CD4-positive, alpha-beta T cell treated with Interleukin-15 for 4 hours (primary cell): ENCODE results near the gene TIMP2.
"Not testable (repeated sequence)": the region's sequence is repeated elsewhere in the genome, so short reads cannot be mapped to it uniquely, and the experiment has no call there.

Source experiments
- DNase-seq: peaks from one replicate; pipeline ENCODE4 v3.0.0-alpha.2; 2020; ENCODE audit warnings: low spot score

TIMP2 gene, protein sequence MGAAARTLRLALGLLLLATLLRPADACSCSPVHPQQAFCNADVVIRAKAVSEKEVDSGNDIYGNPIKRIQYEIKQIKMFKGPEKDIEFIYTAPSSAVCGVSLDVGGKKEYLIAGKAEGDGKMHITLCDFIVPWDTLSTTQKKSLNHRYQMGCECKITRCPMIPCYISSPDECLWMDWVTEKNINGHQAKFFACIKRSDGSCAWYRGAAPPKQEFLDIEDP

GRCh38 chr17:78925234-78925633, at the start of gene TIMP2:
TIMP2 (minus strand) TSS chr17:78925387; CDS start chr17:78925088, 299 bp downstream.
- DNase-seq: peak; percentile 57

GRCh38 chr17:78973792-78974520, 48.8 kb upstream of the TIMP2 start:
- DNase-seq: no peak

DNA sequence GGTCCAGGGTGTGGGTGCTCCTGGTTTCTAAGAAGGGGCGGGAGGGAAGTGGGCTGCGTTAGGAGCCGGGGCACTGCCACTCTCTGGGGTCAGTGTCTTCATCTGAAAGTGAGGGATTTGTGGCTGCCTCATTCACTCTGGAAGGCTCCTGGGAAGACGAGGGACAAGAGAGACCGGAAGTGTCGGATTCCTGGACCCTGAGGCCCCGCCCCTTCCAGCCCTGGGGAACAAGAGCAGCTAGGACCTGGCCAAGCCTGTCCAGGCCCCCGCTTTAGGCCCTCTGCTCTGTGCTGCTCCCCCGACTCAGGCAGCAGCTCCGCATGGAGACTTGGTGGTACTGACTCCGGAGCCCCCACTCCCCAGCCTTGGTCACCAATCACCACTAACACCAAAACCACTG, 48.0 kb upstream of the TIMP2 start:
- no peak for DNase-seq

DNA sequence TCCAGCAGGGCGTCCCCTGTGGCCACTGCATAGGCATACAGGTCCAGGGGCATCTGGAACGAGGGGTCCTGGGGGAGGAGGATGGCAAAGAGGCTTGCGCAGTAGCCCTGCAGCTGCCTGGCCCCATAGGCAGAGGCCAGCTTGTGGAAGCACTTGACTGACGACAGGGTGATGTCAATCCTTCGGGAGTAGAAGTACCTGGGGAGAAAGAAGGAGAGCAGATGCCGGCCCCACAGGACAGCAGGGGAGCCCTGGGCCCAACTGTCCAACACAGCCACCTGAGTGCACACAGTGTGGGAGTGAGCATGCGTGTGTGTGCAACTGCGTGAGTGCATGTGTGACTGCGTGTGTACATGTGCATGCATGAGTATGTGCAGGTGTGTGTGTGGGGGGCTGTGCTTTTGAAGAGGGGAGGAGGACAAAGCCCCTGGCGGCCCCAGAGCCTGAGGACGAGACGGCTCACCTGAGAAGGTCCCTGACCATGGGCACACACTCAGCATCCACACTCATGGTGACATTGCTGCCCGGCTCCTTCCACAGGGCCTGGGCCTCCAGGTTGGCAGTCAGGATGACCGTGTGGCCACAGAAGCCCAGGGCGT, 47.4 kb upstream of the TIMP2 start:
- no peak for DNase-seq

GRCh38 chr17:78971756-78972506, 46.7 kb upstream of the TIMP2 start:
- DNase-seq: no peak

DNA sequence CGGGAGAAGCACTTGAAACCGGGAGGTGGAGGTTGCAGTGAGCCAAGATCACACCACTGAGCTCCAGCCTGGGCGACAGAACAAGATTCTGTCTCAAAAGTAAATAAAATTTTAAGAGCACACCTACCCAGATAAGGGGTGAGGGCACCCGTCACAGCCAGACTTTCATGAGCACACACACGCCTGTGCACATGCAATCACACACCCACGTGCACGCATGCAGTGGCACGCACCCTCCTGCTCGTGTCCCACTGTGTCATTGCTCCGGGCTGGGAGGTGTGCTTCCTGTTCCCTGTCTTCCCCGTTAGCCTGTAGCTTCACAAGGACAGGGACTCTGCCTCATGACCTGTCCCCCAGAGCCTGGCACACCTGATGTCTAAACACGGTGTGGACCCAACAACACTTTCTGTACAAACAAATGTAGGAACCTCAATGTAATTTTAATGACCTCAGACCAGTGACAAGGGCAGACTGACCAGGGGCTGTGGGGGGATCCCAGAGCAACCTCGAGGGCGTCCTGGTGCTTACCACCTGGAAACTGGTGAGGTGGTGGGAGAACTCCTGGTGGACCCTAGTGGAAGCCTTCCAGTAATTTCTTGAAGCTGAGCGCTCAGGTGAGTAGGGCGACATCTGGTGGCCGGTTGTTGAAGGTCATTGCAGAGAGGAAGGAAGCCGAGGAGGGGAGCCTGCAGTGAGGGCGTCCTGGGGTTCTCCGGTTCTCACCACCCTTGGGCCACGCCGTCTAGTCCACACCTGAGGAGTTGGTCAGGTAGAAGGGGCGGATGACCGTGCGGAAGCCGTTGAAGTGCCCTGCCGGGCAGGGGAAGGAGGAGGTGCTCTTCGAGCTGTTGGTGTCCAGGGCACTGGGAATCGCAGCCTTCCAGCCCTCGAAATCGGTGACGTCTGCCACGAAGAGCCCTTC, 45.9 kb upstream of the TIMP2 start:
- DNase-seq: peak; percentile 71

GRCh38 chr17:78969865-78970264, 44.7 kb upstream of the TIMP2 start:
- no peak for DNase-seq

DNA sequence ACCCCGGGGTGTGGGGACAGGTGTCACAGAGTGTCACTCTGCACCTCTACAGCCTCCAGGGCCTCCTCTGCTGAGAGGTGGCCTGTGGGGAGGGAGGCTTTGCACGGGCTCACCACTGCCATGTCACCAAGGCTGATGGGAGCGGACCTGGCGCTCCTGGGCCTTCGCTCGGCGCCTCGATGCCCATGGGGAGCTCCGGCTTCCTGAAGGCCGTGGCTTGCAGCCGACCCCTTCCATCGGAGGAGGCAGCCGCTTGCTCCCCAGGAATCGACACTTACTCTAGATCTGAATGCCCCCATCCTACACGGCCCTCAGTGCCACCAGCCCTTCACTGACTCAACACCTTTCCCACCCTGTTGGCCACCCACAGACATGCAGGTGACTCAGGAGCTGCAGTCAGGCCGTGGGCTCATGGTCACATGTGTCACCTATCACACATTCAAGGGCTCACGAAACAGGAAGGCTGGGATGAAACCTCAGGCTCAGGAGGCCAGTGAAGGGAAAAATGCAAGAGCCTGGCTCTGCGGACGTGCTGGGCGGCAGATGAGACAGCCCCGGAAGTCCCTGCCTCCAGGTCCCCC, 42.7 kb upstream of the TIMP2 start:
- no peak for DNase-seq

DNA sequence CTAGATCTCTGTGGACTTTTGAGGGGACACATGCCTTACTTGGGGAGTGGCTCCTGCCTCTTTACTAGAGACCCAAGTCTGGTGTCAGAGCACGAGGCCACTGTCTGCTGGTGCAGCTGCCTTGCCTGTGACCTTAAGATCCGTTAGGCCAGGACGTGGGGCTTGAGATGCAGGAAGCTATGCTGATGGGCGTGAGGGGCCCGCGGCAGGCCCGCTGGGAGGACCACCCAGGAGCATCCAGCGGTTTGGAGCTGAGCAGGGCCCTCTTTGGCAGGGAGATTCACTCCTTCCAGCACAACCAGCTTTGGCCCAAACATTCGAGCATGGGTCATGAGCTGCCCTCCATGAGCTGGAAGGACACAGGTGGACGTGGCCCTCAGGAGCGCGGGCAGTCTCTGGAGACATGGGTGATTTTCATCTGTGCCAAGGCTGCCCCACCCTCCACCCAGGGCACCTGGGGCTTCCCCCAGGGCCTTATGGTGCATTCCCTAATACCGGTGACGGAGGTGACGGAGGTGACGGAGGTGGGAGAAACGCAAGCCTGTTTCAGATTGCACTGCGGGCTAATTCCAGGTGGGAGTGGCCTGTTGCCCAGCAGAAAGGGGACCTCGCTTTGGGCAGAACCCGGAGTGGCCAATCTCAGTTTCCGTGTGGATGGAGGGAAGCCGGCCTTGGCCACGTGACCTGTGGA, 41.9 kb upstream of the TIMP2 start:
- no peak for DNase-seq

DNA sequence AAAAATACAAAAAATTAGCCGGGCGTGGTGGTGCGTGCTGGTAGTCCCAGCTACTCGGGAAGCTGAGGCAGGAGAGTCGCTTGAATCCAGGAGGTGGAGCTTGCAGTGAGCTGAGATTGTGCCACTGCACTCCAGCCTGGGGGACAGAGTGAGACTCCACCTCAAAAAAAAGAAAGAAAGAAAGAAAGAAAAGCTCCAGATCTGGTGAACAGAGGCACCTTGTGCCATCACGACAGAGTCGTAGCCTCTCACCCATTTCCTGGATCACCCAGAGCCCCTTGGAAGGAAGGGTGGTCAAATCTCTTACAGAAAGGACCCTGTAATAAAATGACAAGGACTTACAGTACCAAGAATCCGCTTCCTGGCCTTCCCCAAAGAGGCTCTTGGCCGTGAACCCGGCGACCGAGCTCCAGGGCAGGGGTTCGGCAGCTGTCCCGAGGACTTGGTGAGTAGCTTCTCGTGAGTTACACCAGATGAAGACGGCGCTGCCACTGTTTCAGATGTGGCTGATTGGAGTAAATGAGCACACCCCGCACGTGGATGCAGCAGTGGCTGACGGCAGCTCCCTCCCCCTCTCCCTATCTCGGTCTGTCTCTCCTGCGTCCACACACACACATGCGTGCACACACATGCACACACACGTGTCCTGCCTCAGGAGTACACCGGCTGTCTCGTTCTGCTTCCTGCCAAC, 41.1 kb upstream of the TIMP2 start:
- no peak for DNase-seq

DNA sequence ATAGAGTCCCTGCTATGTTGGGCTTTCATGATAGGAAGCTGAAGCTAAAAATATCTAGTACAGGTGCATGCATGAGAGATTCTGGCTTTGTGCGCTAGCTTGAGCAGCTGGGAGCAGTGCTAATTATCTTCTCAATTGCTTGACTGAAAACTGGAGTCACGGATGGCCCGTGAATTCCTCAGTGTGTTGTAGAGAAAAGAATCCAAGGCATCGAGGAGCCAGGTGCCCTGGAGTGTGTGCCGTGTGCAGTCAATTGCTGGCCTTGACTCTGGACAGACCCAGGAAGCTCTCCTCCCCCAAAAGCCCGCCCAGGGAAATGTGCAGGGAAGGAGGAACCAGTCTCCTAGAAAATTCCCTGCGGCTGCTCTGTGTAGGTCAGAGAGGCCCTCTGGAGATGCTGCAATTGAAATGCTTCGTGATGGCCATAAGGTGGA, 40.3 kb upstream of the TIMP2 start:
- no peak for DNase-seq

DNA sequence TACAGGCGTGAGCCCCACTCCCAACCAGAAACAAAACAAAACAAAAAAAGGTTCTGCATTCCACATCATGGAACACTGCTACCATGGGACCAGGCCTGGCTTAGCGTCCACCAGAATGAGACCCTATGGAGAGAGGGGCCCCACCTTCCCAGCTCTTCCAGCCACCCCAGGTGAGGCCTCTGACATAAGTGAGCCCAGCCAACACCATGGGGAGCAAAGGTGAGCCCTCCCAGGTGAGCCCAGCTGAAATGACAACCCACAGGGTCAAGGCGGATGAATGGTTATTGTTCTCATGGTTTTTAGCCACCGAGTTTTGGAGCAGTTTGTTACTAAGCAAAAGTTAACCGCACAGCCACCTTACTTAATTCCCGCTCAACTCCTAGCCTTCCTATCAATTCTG, 38.2 kb upstream of the TIMP2 start:
- DNase-seq: no peak

- DNase-seq: not testable (repeated sequence)
Measured at GRCh38 chr17:78962984-78963348, 37.8 kb upstream of the TIMP2 start.

DNA sequence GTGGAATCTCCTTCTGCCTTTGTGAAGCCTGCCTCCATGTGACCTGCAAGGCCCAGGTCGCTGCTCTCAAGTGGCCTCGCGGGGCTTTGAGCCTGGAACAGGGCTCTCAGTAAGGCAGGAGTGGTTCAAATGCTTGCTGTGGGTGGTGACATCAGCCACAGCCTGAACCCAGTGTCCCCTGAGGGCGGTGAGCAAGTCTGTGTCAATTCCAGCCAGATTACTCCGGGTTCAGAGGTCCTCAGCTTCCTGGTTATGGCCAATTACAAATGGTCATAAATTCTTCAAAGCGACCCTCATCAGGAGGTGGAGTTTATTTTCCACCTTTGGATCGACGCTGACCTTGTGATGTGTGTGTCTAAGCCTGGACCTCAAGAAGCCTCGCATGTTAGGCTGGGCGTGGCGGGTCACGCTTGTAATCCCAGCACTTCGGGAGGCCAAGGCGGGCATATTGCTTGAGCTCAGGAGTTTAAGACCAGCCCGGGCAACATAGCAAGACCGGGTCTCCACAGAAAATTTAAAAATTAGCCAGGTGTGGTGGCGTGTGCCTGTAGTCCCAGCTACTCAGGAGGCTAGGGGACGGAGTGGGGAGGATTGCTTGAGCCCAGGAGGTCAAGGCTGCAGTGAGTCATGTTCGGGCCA, 37.3 kb upstream of the TIMP2 start:
- no peak for DNase-seq

DNA sequence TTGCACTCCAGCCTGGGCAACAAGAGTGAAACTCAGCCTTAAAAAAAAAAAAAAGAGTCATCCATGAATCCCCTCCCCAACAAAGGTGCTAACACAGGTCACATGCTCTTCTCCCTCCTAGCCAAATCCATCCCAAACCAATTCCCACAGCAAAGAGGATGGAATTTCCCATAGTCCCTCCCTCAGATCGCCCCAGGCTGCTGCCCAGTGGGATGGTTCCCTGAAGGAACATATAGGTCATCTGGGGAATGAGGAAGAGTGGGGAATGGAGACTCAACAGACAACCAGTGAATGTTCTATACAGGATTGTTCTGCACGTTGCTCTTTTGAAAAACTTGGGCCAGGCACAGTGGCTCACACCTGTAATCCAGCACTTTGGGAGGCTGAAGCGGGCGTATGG, 36.4 kb upstream of the TIMP2 start:
- DNase-seq: no peak

GRCh38 chr17:78960928-78961327, 35.7 kb upstream of the TIMP2 start:
- no peak for DNase-seq

GRCh38 chr17:78959803-78960202, 34.6 kb upstream of the TIMP2 start:
- DNase-seq: no peak

- no peak for DNase-seq
Measured at GRCh38 chr17:78958641-78959127, 33.5 kb upstream of the TIMP2 start.

DNA sequence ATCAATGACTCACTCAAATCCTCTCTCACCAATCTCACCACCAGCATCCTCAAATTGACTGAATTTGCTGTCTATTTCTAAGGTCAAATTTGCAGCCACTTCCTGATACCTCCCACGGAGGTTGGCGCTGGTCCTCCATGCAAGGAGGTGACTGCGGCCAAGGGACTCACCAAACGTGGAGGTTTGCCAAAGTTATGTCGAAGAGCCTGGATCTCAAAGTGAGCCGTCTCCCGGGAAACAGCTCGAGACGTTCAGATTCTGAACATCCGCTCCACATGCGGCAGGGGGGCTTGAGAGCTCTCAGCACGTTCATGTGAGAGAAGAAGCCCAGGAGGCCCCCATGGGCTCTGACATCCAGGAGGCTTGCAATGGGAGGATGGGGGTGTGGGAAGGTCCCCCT, 31.9 kb upstream of the TIMP2 start:
- no peak for DNase-seq
